Measurements from ENCODE around the gene TMEM140.

The TMEM140 gene

DNA sequence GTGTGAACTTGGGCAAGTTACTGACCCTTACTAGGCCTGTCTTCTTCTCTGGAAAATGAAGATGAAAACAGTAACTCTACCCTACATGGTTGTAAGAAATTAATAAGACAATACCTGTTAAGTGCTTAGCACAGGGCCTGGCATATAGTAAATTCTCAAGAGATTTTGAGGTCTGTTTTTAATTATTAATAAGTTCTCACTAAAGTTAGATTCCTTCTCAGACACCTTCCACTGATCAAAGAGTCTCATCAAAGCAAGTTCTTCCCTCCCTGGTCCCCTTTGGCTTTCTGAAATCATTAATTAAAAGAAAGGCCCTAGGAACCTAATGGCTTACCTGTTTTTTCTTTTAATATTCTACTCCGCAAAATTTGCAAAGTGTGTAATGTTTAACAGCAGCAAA is 4.6 kb downstream of the TMEM140 start:
- peaks cover 20% of the 10 kb centered on the region for H3K9me3 ChIP-seq (ENCODE audit: insufficient read depth, low read length, severe bottlenecking)
- TF ChIP-seq, protein P1, sequence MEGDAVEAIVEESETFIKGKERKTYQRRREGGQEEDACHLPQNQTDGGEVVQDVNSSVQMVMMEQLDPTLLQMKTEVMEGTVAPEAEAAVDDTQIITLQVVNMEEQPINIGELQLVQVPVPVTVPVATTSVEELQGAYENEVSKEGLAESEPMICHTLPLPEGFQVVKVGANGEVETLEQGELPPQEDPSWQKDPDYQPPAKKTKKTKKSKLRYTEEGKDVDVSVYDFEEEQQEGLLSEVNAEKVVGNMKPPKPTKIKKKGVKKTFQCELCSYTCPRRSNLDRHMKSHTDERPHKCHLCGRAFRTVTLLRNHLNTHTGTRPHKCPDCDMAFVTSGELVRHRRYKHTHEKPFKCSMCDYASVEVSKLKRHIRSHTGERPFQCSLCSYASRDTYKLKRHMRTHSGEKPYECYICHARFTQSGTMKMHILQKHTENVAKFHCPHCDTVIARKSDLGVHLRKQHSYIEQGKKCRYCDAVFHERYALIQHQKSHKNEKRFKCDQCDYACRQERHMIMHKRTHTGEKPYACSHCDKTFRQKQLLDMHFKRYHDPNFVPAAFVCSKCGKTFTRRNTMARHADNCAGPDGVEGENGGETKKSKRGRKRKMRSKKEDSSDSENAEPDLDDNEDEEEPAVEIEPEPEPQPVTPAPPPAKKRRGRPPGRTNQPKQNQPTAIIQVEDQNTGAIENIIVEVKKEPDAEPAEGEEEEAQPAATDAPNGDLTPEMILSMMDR (IDR thresholded peaks at IDR 0.05; ENCODE audit: borderline replicate concordance, extremely low read depth, low read length, poor library complexity, severe bottlenecking): no peak
- no peak for TF ChIP-seq EZH2 (IDR thresholded peaks at IDR 0.05; ENCODE audit: borderline replicate concordance, low read depth, low read length, severe bottlenecking)
- no peak overlapping the region for H2AFZ ChIP-seq (ENCODE audit: low read depth, low read length)
- H3K27ac ChIP-seq (ENCODE audit: low read length): no peak overlapping the region
- no peaks in the 10 kb centered on the region for H3K36me3 ChIP-seq (ENCODE audit: insufficient read depth, low read length)
- H3K4me1 ChIP-seq (ENCODE audit: insufficient read depth, low read length): peaks cover 22% of the 10 kb centered on the region
- no peak for ATAC-seq (ENCODE audit: insufficient read depth, low read depth)
- no peak overlapping the region for H3K9ac ChIP-seq (ENCODE audit: low read depth, low read length)
- no peak overlapping the region for H3K4me2 ChIP-seq (ENCODE audit: insufficient read depth, low read length)
- no peaks in the 10 kb centered on the region for H3K27me3 ChIP-seq (ENCODE audit: insufficient read depth, low read length, poor library complexity)
- no peak for DNase-seq
- no peak overlapping the region for H3K4me3 ChIP-seq (ENCODE audit: low read depth in 1 of 2, low read length in 2 of 2)
- H3K79me2 ChIP-seq (ENCODE audit: insufficient read depth, low read length): no peaks in the 10 kb centered on the region
- H4K20me1 ChIP-seq (ENCODE audit: insufficient read depth, low read length): no peaks in the 10 kb centered on the region

- Histone ChIP-seq H3K27me3 (ENCODE audit: insufficient read depth, low read length, poor library complexity) (no peaks in the 10 kb centered on the region), H3K36me3 (ENCODE audit: insufficient read depth, low read length) (peaks cover 11% of the 10 kb centered on the region; the same call in 1 of the 2 replicates), H3K79me2 (ENCODE audit: insufficient read depth, low read length) (no peaks in the 10 kb centered on the region), H3K27ac (ENCODE audit: low read length) (no peak overlapping the region), H2AFZ (ENCODE audit: low read depth, low read length) (no peak overlapping the region), H3K9ac (ENCODE audit: low read depth, low read length) (no peak overlapping the region), H3K4me1 (ENCODE audit: insufficient read depth, low read length) (no peaks in the 10 kb centered on the region), H3K4me3 (ENCODE audit: low read depth in 1 of 2, low read length in 2 of 2) (no peak overlapping the region), H3K9me3 (ENCODE audit: insufficient read depth, low read length, severe bottlenecking) (peaks cover 23% of the 10 kb centered on the region), H4K20me1 (ENCODE audit: insufficient read depth, low read length) (no peaks in the 10 kb centered on the region), H3K4me2 (ENCODE audit: insufficient read depth, low read length) (no peak overlapping the region)
- DNase-seq: no peak
- TF ChIP-seq, protein P1 (IDR thresholded peaks at IDR 0.05; ENCODE audit: borderline replicate concordance, extremely low read depth, low read length, poor library complexity, severe bottlenecking): no peak
- no peak for TF ChIP-seq EZH2 (IDR thresholded peaks at IDR 0.05; ENCODE audit: borderline replicate concordance, low read depth, low read length, severe bottlenecking)
- no peak for ATAC-seq (ENCODE audit: insufficient read depth, low read depth)
Observed at GRCh38 chr7:135154734-135155133, 6.9 kb downstream of the TMEM140 start.

DNA sequence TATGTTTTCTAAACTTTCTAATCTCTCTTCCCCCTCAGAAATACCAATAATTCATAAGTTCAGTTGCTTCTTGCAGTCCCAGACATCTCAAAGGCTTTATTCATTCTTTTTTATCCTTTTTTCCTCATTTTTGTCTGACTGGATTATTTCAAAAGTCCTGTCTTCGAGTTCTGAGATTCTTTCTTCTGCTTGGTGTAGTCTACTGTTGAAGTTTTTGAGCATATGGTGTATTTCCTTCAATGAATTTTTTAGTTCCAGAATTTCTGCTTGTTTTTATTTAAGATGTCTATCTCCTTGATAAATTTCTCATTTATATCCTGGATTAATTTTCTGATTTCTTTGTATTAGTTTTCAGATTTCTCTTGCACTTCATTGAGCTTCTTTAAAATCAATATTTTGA is 8.4 kb downstream of the TMEM140 start:
- H3K4me1 ChIP-seq (ENCODE audit: insufficient read depth, low read length): peaks cover 13% of the 10 kb centered on the region
- H3K27ac ChIP-seq (ENCODE audit: low read length): no peak overlapping the region
- H2AFZ ChIP-seq (ENCODE audit: low read depth, low read length): no peak overlapping the region
- no peaks in the 10 kb centered on the region for H3K79me2 ChIP-seq (ENCODE audit: insufficient read depth, low read length)
- no peak overlapping the region for H3K4me2 ChIP-seq (ENCODE audit: insufficient read depth, low read length)
- H3K9me3 ChIP-seq (ENCODE audit: insufficient read depth, low read length, severe bottlenecking): peaks cover 23% of the 10 kb centered on the region
- H3K4me3 ChIP-seq (ENCODE audit: low read depth in 1 of 2, low read length in 2 of 2): no peak overlapping the region
- no peak for TF ChIP-seq EZH2 (IDR thresholded peaks at IDR 0.05; ENCODE audit: borderline replicate concordance, low read depth, low read length, severe bottlenecking)
- TF ChIP-seq, protein P1 (IDR thresholded peaks at IDR 0.05; ENCODE audit: borderline replicate concordance, extremely low read depth, low read length, poor library complexity, severe bottlenecking): no peak
- DNase-seq: no peak
- H3K27me3 ChIP-seq (ENCODE audit: insufficient read depth, low read length, poor library complexity): no peaks in the 10 kb centered on the region
- H4K20me1 ChIP-seq (ENCODE audit: insufficient read depth, low read length): no peaks in the 10 kb centered on the region
- no peak for ATAC-seq (ENCODE audit: insufficient read depth, low read depth)
- no peak overlapping the region for H3K9ac ChIP-seq (ENCODE audit: low read depth, low read length)
- H3K36me3 ChIP-seq (ENCODE audit: insufficient read depth, low read length): peaks cover 11% of the 10 kb centered on the region; the same call in 1 of the 2 replicates
